Measurements from ENCODE around the gene CDCA4.
"Not testable (repeated sequence)": the region's sequence is repeated elsewhere in the genome, so short reads cannot be mapped to it uniquely, and the experiment has no call there.

GRCh38 chr14:105033412-105033900 is 12.6 kb upstream of the CDCA4 start:
- TF ChIP-seq CTCF, POLR2A (IDR thresholded peaks at IDR 0.05): not testable (repeated sequence)

Data from testis (tissue), 2 donors.